Tibial artery (tissue), 4 donors: ENCODE results near the gene KIF21A.
A peak's percentile ranks its signal among the peaks of the same experiment; 100 is the strongest.

Source experiments
- DNase-seq, 2 donors: peaks; one replicate each; pipeline ENCODE4 v3.0.0-alpha.2; 2019
- H3K27ac ChIP-seq, 2 donors: fragments of 200-600 bp; sonication (generic) in 1 of 2; 1 replicate in 1 of 2; 2 replicates in 1 of 2; pipeline ENCODE4 v1.5.1; 2018 to 2019; ENCODE audit warnings: mild to moderate bottlenecking in 1 of 2
- H3K27me3 ChIP-seq, 2 donors: fragments of 200-600 bp; sonication (generic) in 1 of 2; one replicate each; pipeline versions ENCODE4 v1.5.1 to v1.6.0; 2016 to 2019
- H3K36me3 ChIP-seq, 3 donors: fragments of 200-600 bp; sonication (generic) in 2 of 3; one replicate each; pipeline ENCODE4 v1.5.1; 2016 to 2019; ENCODE audit warnings: mild to moderate bottlenecking in 2 of 3
- H3K4me1 ChIP-seq, 4 donors: fragments of 200-600 bp; sonication (generic) in 2 of 4; 1 replicate in 3 of 4; 2 replicates in 1 of 4; pipeline ENCODE4 v1.5.1; 2016 to 2019
- H3K4me3 ChIP-seq, 2 donors: fragments of 200-600 bp; sonication (generic) in 1 of 2; 1 replicate in 1 of 2; 2 replicates in 1 of 2; pipeline ENCODE4 v1.5.1; 2018 to 2019; ENCODE audit warnings: mild to moderate bottlenecking in 2 of 2
- H3K9me3 ChIP-seq, 3 donors: fragments of 200-600 bp; sonication (generic) in 1 of 3; one replicate each; pipeline ENCODE4 v1.5.1; 2016 to 2019
- intact Hi-C: fragments of 100-400 bp; cut with DNase I; formaldehyde crosslinking; loops from one replicate; pipeline ENCODE4 v1.15.0; 2023; ENCODE audit warnings: low total_unique reads
- TF ChIP-seq, protein P1 (sequence below), 2 experiments: fragments of 200-600 bp in 1 of 2; fragments of 450-650 bp in 1 of 2; IDR thresholded peaks; one replicate each; pipeline ENCODE4 v1.5.1; 2017 to 2019; ENCODE audit warnings: antibody characterized with exemption in 2 of 2, mild to moderate bottlenecking in 1 of 2, moderate library complexity in 1 of 2

Gene KIF21A

GRCh38 chr12:39441189-39441962 is 1.5 kb downstream of the KIF21A start:
- H3K27ac ChIP-seq, result peak overlapping the region in 1 of 2 donors; percentile 84
- H3K36me3 ChIP-seq, result no peaks in the 10 kb centered on the region
- H3K27me3 ChIP-seq, result no peaks in the 10 kb centered on the region
- DNase-seq, result no peak
- H3K4me1 ChIP-seq, result peaks cover 0 to 15% (median 8%) of the 10 kb centered on the region in 4 donors
- H3K4me3 ChIP-seq, result peak overlapping the region; percentile 78 to 88
- TF ChIP-seq, protein P1, sequence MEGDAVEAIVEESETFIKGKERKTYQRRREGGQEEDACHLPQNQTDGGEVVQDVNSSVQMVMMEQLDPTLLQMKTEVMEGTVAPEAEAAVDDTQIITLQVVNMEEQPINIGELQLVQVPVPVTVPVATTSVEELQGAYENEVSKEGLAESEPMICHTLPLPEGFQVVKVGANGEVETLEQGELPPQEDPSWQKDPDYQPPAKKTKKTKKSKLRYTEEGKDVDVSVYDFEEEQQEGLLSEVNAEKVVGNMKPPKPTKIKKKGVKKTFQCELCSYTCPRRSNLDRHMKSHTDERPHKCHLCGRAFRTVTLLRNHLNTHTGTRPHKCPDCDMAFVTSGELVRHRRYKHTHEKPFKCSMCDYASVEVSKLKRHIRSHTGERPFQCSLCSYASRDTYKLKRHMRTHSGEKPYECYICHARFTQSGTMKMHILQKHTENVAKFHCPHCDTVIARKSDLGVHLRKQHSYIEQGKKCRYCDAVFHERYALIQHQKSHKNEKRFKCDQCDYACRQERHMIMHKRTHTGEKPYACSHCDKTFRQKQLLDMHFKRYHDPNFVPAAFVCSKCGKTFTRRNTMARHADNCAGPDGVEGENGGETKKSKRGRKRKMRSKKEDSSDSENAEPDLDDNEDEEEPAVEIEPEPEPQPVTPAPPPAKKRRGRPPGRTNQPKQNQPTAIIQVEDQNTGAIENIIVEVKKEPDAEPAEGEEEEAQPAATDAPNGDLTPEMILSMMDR (IDR thresholded peaks at IDR 0.05), result no peak
- H3K9me3 ChIP-seq, result no peaks in the 10 kb centered on the region
- intact Hi-C loops, result no loop called here

DNA sequence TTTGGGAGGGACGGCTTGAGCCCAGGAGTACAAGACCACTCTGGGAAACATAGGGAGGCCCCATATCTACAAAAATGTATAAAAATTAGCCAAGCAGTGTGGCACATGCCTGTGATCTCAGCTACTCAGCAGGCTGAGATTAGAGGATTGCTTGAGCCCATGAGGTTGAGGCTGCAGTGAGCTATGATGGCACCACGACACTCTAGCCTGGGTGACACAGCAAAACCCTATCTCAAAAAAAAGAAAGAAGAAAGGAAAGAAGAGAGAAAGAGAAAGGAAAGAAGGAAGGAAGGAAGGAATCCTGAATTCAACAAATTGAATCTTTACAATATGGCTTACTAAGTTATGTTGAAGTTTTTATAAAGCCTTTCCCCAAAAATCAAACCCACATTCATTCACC is 2.1 kb downstream of the KIF21A start:
- intact Hi-C loops, result no loop called here
- DNase-seq, result no peak
- Histone ChIP-seq H3K4me1 (peaks cover 0 to 15% (median 8%) of the 10 kb centered on the region in 4 donors), H3K4me3 (no peak overlapping the region), H3K27me3 (no peaks in the 10 kb centered on the region), H3K36me3 (no peaks in the 10 kb centered on the region), H3K9me3 (no peaks in the 10 kb centered on the region), H3K27ac (peak overlapping the region in 1 of 2 donors; percentile 0)
- TF ChIP-seq, protein P1 (IDR thresholded peaks at IDR 0.05), result no peak

DNA sequence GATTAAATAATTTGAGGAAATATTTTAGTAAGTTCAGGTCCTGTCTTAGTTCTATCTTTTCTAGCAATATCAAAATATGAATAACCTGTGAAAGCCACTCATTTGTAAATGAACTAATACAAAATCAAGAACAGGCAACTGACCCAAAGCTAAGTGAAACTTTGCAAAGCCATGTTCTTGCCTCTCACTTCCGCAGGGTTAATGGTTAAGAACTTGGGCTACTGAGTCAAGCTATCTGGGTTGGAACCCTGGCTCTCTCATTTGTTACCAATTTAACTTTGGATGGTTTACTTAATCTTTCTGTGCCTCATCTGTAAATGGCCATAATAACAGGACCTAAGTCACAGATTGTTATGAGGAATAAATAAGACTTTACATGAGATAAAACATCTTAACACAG is 2.8 kb downstream of the KIF21A start:
- H3K27me3 ChIP-seq, result no peaks in the 10 kb centered on the region
- H3K4me1 ChIP-seq, result peaks cover 0 to 15% (median 8%) of the 10 kb centered on the region in 4 donors
- H3K27ac ChIP-seq, result no peak overlapping the region
- TF ChIP-seq, protein P1 (IDR thresholded peaks at IDR 0.05), result no peak
- H3K9me3 ChIP-seq, result no peaks in the 10 kb centered on the region
- no peak for DNase-seq
- H3K36me3 ChIP-seq, result no peaks in the 10 kb centered on the region
- intact Hi-C loops, result no loop called here
- no peak overlapping the region for H3K4me3 ChIP-seq

GRCh38 chr12:39435531-39435930 is 7.4 kb downstream of the KIF21A start:
- no peaks in the 10 kb centered on the region for H3K27me3 ChIP-seq
- H3K9me3 ChIP-seq, result no peaks in the 10 kb centered on the region
- H3K4me3 ChIP-seq, result no peak overlapping the region
- H3K36me3 ChIP-seq, result no peaks in the 10 kb centered on the region
- H3K27ac ChIP-seq, result no peak overlapping the region
- intact Hi-C loops, result no loop called here
- no peaks in the 10 kb centered on the region for H3K4me1 ChIP-seq
- TF ChIP-seq, protein P1 (IDR thresholded peaks at IDR 0.05), result no peak
- no peak for DNase-seq

DNA sequence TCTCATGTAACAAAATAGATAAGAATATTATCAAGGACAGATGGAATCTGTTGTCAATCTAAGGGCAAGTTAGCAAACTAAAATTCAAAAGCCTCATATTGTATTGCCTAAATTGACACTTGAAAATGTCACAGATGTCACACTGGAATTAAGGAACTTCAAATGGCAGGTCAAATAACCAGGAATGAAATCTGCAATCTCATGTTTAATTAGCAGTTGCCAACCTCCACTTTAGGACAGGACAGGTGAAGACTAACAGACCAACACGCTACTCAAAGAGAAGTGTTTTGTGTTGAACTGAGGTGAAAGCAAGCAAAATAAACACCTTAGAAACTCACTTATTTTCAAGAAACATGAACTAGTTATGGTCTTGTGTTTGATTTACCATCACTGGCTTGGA is 11.1 kb downstream of the KIF21A start:
- no peak overlapping the region for H3K4me3 ChIP-seq
- intact Hi-C loops, result no loop called here
- no peaks in the 10 kb centered on the region for H3K9me3 ChIP-seq
- no peaks in the 10 kb centered on the region for H3K4me1 ChIP-seq
- TF ChIP-seq, protein P1 (IDR thresholded peaks at IDR 0.05), result no peak
- no peak for DNase-seq
- no peaks in the 10 kb centered on the region for H3K36me3 ChIP-seq
- H3K27ac ChIP-seq, result no peak overlapping the region
- no peaks in the 10 kb centered on the region for H3K27me3 ChIP-seq
